HG03558 (cell line): ENCODE measurements around the gene GALNT17.

Experiments
- ATAC-seq: cut with Tn5 transposase; IDR thresholded peaks from one replicate; pipeline ENCODE4 v1.9.1; 2021; ENCODE audit warnings: moderate number of reproducible peaks; ENCODE audit not compliant: unreplicated experiment; ENCODE audit errors: extremely low read depth

GALNT17 gene

GRCh38 chr7:71424166-71425035 lies 292.5 kb downstream of the GALNT17 start:
- ATAC-seq, result no peak

DNA sequence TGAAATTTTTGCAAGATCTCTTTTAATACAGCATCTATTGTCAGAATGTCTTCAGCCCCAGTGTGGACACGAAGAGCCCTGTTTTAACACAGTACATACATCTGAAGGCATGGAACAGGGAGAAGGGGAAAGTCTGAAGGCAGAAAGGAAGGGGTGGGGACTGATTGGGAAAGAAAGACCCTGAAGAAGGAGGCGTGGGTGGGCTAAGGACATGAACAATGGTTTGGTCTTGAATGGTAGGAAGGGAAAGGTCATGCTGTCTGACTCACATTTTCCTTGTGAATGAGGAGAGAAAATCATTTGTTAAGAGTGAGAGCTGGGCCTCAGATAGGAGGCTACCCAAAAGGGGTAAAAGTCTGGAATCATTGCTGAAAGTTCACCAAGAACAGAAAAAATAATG lies 297.1 kb downstream of the GALNT17 start:
- no peak for ATAC-seq

DNA sequence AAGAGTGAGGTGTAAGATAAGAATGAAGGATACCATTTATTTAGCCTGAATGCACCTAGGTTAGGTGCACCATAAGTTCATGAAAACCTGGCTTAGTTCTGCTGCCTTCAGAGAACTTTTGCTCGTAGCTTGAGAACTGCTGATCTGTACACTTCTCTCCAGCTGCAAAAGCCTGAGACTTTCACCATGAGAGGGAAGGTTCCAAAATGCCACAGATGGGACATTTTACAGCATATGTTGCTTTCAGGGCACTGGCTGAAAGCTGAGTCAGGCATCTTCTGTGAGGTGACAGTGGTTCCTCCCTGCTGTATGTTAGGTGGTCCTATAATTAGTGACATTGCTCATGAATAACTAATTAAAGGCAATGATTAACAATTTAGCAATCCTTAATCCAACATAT lies 298.3 kb downstream of the GALNT17 start:
- no peak for ATAC-seq

GRCh38 chr7:71439321-71439720 lies 307.4 kb downstream of the GALNT17 start:
- no peak for ATAC-seq

- no peak for ATAC-seq
Observed at GRCh38 chr7:71442492-71443190, 310.7 kb downstream of the GALNT17 start.

GRCh38 chr7:71443191-71443530 lies 311.2 kb downstream of the GALNT17 start:
- ATAC-seq, result no peak

DNA sequence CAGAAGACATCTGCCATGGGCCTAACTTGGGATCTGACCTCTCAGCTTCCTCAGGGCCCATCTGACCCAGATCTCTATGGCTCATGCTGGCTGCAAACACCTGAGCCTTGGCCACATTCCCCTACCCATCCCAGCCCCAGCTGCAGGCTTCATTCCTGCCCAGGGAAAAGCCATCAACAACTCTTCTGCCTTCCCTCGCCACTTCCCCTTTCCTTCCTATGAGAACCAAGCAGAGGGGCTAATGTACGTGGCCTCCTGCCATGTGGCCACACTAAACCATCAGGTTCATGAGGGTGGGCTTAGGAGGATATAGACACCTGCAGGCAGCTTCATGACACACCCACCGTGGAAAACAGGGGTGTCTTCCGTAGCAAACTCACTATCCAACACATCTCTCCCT lies 312.2 kb downstream of the GALNT17 start:
- ATAC-seq, result no peak

- no peak for ATAC-seq
Observed at GRCh38 chr7:71453630-71454029, 321.7 kb downstream of the GALNT17 start.

DNA sequence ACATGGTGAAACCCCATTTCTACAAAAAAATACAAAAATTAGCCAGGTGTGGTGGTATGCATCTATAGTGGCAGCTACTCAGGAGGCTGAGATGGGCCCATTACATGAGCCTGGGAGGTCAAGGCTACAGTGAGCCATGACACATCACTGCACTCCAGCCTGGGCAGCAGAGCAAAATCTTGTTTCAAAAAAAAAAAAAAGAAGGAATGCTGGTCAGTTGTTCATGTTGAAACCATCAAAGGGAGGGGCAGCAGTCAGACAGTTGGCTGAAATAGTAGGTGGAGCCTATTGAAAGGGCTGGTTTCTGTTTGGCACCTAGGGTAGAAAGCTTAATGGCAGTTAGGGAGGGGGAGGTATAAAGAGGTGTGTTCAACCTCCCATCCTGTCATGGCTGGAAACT lies 323.0 kb downstream of the GALNT17 start:
- no peak for ATAC-seq

GRCh38 chr7:71457021-71457420 lies 325.1 kb downstream of the GALNT17 start:
- no peak for ATAC-seq

GRCh38 chr7:71457846-71458590 lies 326.1 kb downstream of the GALNT17 start:
- ATAC-seq, result no peak

GRCh38 chr7:71459132-71459531 lies 327.2 kb downstream of the GALNT17 start:
- ATAC-seq, result no peak

GRCh38 chr7:71461572-71461971 lies 329.6 kb downstream of the GALNT17 start:
- ATAC-seq, result no peak

- no peak for ATAC-seq
Observed at GRCh38 chr7:71465741-71466189, 333.8 kb downstream of the GALNT17 start.

DNA sequence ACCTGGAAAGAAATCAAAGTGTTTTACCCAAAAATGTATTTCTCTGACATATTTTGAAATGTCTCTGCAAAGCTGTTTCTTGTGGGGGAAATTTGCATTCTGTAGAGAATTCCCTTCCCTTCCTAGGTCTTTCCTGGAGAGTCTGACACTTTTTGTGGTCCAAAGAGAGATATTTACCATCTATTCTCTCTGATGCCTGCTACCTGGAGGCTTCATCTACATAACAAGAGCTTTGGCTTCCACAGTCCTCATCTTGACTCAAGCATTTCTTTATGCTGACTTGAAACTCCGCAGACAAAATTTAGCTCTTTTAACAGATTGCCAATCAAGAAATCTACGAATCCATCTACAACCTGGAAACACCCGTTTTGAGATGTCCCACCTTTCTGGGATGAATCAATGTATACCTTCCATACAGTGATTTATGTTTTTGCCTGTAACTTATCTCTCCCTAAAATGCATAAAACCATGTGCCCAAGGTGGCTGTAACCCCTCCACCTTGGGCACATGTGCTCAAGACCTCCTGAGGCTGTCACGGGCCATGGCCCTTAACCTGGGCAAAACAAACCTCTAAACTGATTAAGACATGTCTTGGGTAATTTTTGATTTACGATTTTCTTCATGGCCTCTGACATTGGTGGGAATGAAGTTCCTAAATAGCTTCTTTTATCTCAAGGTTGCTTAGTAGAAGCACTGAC lies 334.7 kb downstream of the GALNT17 start:
- ATAC-seq, result no peak

- ATAC-seq, result no peak
Observed at GRCh38 chr7:71470326-71470725, 338.4 kb downstream of the GALNT17 start.

DNA sequence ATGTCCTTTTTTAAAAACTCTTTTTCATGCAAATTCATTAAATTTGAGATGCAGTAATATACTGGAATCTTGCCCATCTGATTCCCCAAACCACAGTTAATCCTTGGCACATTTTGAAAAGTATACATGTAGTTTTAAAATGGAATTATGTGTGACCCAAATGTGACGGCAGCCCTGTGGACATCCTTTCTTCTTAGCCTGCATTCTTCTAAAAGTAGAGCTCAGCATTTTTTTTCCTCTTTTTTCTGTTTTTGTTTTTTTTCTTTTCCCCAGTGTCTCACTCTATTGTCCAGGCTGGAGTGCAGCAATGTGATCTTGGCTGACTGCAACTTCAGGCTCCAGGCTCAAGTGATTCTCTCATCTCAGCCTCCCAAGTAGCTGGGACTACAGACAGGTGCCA lies 338.9 kb downstream of the GALNT17 start:
- no peak for ATAC-seq

GRCh38 chr7:71472962-71473361 lies 341.0 kb downstream of the GALNT17 start:
- ATAC-seq, result no peak

- no peak for ATAC-seq
Observed at GRCh38 chr7:71473366-71473967, 341.5 kb downstream of the GALNT17 start.

DNA sequence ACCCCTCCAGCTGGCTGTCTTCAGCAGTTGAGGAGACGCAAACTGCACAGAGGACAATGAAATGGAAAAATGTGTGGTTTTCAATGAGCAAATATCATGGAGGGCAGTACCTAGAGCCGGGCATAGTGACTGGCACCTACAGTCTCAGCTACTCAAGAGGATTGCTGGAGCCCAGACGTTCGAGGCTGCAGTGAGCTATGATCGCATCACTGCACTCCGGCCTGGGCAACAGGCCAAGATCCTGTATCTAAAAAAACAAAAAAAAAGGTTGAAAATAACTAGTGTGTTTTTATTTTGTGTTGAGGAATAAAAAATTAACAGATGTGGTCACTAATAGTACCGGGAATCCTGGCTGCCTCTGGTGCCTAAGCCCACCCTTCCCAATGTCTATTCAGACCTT lies 345.5 kb downstream of the GALNT17 start:
- ATAC-seq, result no peak
